H9 (cell line): ENCODE data around the gene AP3B2. TPM values are rescaled to one million over a fixed set of nuclear protein-coding genes. Genes with fewer than 3 reads are reported as not detected.

Experiments
- DNase-seq: peaks from one replicate; pipeline ENCODE4 v3.0.0-alpha.2; 2017
- H2AFZ ChIP-seq: one replicate; pipeline ENCODE4 v1.6.1; 2013; ENCODE audit warnings: mild to moderate bottlenecking, low read length, control low read depth, moderate library complexity
- H2AK5ac ChIP-seq: 2 replicates; pipeline ENCODE4 v1.6.1; 2013; ENCODE audit warnings: low read length, control low read depth, mixed read lengths; ENCODE audit not compliant: insufficient read length
- H2BK120ac ChIP-seq: one replicate; pipeline ENCODE4 v1.6.1; 2013; ENCODE audit warnings: low read depth, mild to moderate bottlenecking, low read length, control low read depth, inconsistent platforms; ENCODE audit not compliant: poor library complexity, severe bottlenecking
- H2BK12ac ChIP-seq: 2 replicates; pipeline ENCODE4 v1.6.1; 2013; ENCODE audit warnings: low read length, control low read depth, mixed read lengths, low read depth; ENCODE audit not compliant: insufficient read length
- H2BK15ac ChIP-seq: 2 replicates; pipeline ENCODE4 v1.6.1; 2013; ENCODE audit warnings: low read depth, low read length, control low read depth
- H2BK20ac ChIP-seq: one replicate; pipeline ENCODE4 v1.6.1; 2013; ENCODE audit warnings: low read depth, mild to moderate bottlenecking, low read length, control low read depth, inconsistent platforms; ENCODE audit not compliant: poor library complexity, severe bottlenecking
- H2BK5ac ChIP-seq: 2 replicates; pipeline ENCODE4 v1.6.1; 2013; ENCODE audit warnings: low read length, control low read depth, mixed read lengths; ENCODE audit not compliant: insufficient read length
- H3K14ac ChIP-seq: 2 replicates; pipeline ENCODE4 v1.6.1; 2013; ENCODE audit warnings: low read length, control low read depth; ENCODE audit not compliant: insufficient read depth
- H3K18ac ChIP-seq: 2 replicates; pipeline ENCODE4 v1.6.1; 2013; ENCODE audit warnings: low read depth, mild to moderate bottlenecking, mixed read lengths, low read length, control low read depth; ENCODE audit not compliant: insufficient read length
- H3K23ac ChIP-seq: 2 replicates; pipeline ENCODE4 v1.6.1; 2013; ENCODE audit warnings: low read length, control low read depth, mixed read lengths, low read depth; ENCODE audit not compliant: insufficient read length
- H3K23me2 ChIP-seq: 2 replicates; pipeline ENCODE4 v1.6.1; 2013; ENCODE audit warnings: low read depth, mild to moderate bottlenecking, mixed read lengths, low read length, control low read depth; ENCODE audit not compliant: insufficient read length, poor library complexity, severe bottlenecking
- H3K27ac ChIP-seq: 2 replicates; pipeline ENCODE4 v1.5.1; 2013; ENCODE audit warnings: low read length, control low read depth, mixed read lengths, low read depth; ENCODE audit not compliant: insufficient read length
- H3K27me3 ChIP-seq: 2 replicates; pipeline ENCODE4 v1.6.1; 2013; ENCODE audit warnings: low read length, control low read depth, inconsistent platforms; ENCODE audit not compliant: insufficient read depth
- H3K4ac ChIP-seq: 2 replicates; pipeline ENCODE4 v1.6.1; 2013; ENCODE audit warnings: low read depth, mild to moderate bottlenecking, control low read depth, inconsistent platforms, low read length, moderate library complexity
- H3K4me1 ChIP-seq: 2 replicates; pipeline ENCODE4 v1.6.1; 2013; ENCODE audit warnings: low read length, control low read depth, inconsistent platforms; ENCODE audit not compliant: insufficient read depth
- H3K4me2 ChIP-seq: 2 replicates; pipeline ENCODE4 v1.6.1; 2013; ENCODE audit warnings: low read length, control low read depth, mixed read lengths; ENCODE audit not compliant: insufficient read length, insufficient read depth
- H3K56ac ChIP-seq: 2 replicates; pipeline ENCODE4 v1.6.1; 2013; ENCODE audit warnings: low read depth, mild to moderate bottlenecking, mixed read lengths, low read length, control low read depth; ENCODE audit not compliant: insufficient read length
- H3K79me1 ChIP-seq: 2 replicates; pipeline ENCODE4 v1.6.1; 2013; ENCODE audit warnings: low read depth, mild to moderate bottlenecking, moderate library complexity, low read length, control low read depth, inconsistent platforms; ENCODE audit not compliant: insufficient read depth, poor library complexity, severe bottlenecking
- H3K79me2 ChIP-seq: 2 replicates; pipeline ENCODE4 v1.6.1; 2013; ENCODE audit warnings: low read length, control low read depth, inconsistent platforms; ENCODE audit not compliant: insufficient read depth
- H3K9ac ChIP-seq: 2 replicates; pipeline ENCODE4 v1.6.1; 2013; ENCODE audit warnings: low read length, control low read depth, mixed read lengths; ENCODE audit not compliant: insufficient read length; ENCODE audit errors: extremely low read depth
- H3K9me3 ChIP-seq: one replicate; pipeline ENCODE4 v1.6.1; 2013; ENCODE audit warnings: low read depth, low read length, inconsistent platforms; ENCODE audit not compliant: control insufficient read depth
- H3T11ph ChIP-seq: one replicate; pipeline ENCODE4 v1.6.1; 2013; ENCODE audit warnings: mild to moderate bottlenecking, low read length, control low read depth, inconsistent platforms
- H4K20me1 ChIP-seq: one replicate; pipeline ENCODE4 v1.6.1; 2013; ENCODE audit not compliant: control insufficient read depth, insufficient read length, insufficient read depth
- H4K5ac ChIP-seq: 2 replicates; pipeline ENCODE4 v1.6.1; 2013; ENCODE audit warnings: low read depth, mild to moderate bottlenecking, mixed read lengths, low read length, control low read depth; ENCODE audit not compliant: insufficient read length
- H4K8ac ChIP-seq: replicated peaks from 2 replicates; pipeline ENCODE4 v1.6.1; 2013; ENCODE audit warnings: low read length, control low read depth, mixed read lengths, low read depth; ENCODE audit not compliant: insufficient read length
- H4K91ac ChIP-seq: 2 replicates; pipeline ENCODE4 v1.6.1; 2013; ENCODE audit warnings: low read depth, mild to moderate bottlenecking, moderate library complexity, mixed read lengths, low read length, control low read depth; ENCODE audit not compliant: insufficient read length
- H3K27ac Mint-ChIP-seq, 3 experiments: 2 replicates in 2 of 3; 3 replicates in 1 of 3; pipeline ENCODE4 v1.8.0; 2020 to 2021; ENCODE audit warnings: mixed read lengths in 3 of 3, mild to moderate bottlenecking in 1 of 3, moderate library complexity in 1 of 3
- H3K27me3 Mint-ChIP-seq: 2 replicates; pipeline ENCODE4 v1.8.0; 2021; ENCODE audit warnings: low read depth, mild to moderate bottlenecking, moderate library complexity, mixed read lengths
- H3K36me3 Mint-ChIP-seq, 3 experiments: 2 replicates in 2 of 3; 3 replicates in 1 of 3; pipeline ENCODE4 v1.8.0; 2020 to 2021; ENCODE audit warnings: low read depth in 3 of 3, mixed read lengths in 3 of 3; ENCODE audit not compliant: insufficient read depth in 1 of 3
- H3K4me1 Mint-ChIP-seq, 2 experiments: 2 replicates each; pipeline ENCODE4 v1.8.0; 2020; ENCODE audit warnings: mixed read lengths in 2 of 2
- H3K4me3 Mint-ChIP-seq, 2 experiments: 2 replicates in 1 of 2; 3 replicates in 1 of 2; pipeline ENCODE4 v1.8.0; 2020 to 2021; ENCODE audit warnings: mild to moderate bottlenecking in 2 of 2, mixed read lengths in 2 of 2, moderate library complexity in 1 of 2
- H3K9me3 Mint-ChIP-seq, 2 experiments: 2 replicates in 1 of 2; 3 replicates in 1 of 2; pipeline ENCODE4 v1.8.0; 2020; ENCODE audit warnings: mild to moderate bottlenecking in 2 of 2, mixed read lengths in 2 of 2, moderate library complexity in 1 of 2
- WGBS: extraction: QIAGEN DNeasy Blood & Tissue Kit; methylation state at CpG from one replicate; pipeline ENCODE4 v1.1.7; 2013; ENCODE audit warnings: missing lambda C conversion rate, low lambda C conversion rate, mixed read lengths; ENCODE audit not compliant: insufficient read length; ENCODE audit errors: extremely low coverage; 5-methylcytosine and 5-hydroxymethylcytosine counted together
- total RNA-seq: library from RNA; stranded (reverse); gene quantifications from 2 replicates; pipeline ENCODE4 v1.2.1, GENCODE V29; 2021
- TF ChIP-seq, protein P1 (sequence below): fragments of 200-600 bp; sonication (generic); conservative IDR thresholded peaks from 3 replicates; pipeline ENCODE4 v1.8.0; 2021; ENCODE audit warnings: antibody characterized with exemption, mild to moderate bottlenecking

Gene AP3B2
- total RNA-seq, 1 experiment from 2014 or later: 10.6 TPM

DNA sequence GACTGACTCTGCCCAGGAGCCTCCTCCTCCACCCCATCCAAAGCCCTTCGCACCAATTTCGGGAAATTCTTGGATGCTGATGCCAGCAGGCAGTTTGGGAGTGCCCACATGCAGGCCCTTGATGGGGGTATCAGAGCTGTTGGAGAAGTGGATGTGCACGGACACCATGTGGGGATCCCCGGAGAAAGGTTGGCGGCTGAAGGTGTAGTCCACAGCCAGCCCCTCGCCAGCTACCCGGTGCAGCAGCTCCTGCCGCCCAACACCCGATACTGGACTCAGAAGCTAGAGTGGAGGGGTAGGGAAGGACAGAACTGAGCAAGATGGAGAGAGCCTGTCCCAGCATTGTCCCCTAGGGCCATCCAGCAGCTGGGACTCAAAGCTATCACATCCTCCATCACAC is 47.0 kb downstream of the AP3B2 start:
- H4K20me1 ChIP-seq: no peaks in the 10 kb centered on the region
- no peak overlapping the region for H4K5ac ChIP-seq
- no peaks in the 10 kb centered on the region for H3K9me3 ChIP-seq
- no peaks in the 10 kb centered on the region for H3K23me2 ChIP-seq
- no peak overlapping the region for H3K23ac ChIP-seq
- DNase-seq: no peak
- H3K4me3 Mint-ChIP-seq: no peak overlapping the region
- H2BK5ac ChIP-seq: no peak overlapping the region
- H3K18ac ChIP-seq: no peak overlapping the region
- no peak overlapping the region for H4K8ac ChIP-seq
- H3K56ac ChIP-seq: no peak overlapping the region
- peaks cover 4 to 5% of the 10 kb centered on the region in 2 experiments for H3K4me1 Mint-ChIP-seq
- H3K4ac ChIP-seq: no peak overlapping the region
- H3K27me3 ChIP-seq: no peaks in the 10 kb centered on the region
- H3K79me2 ChIP-seq: no peaks in the 10 kb centered on the region
- no peak overlapping the region for H3K14ac ChIP-seq
- H3K9ac ChIP-seq: no peak overlapping the region
- H2AK5ac ChIP-seq: no peak overlapping the region
- H3K27me3 Mint-ChIP-seq: peaks cover 27% of the 10 kb centered on the region
- no peak overlapping the region for H2AFZ ChIP-seq
- no peaks in the 10 kb centered on the region for H3K79me1 ChIP-seq
- H3K4me2 ChIP-seq: no peak overlapping the region
- no peak overlapping the region for H4K91ac ChIP-seq
- no peak overlapping the region for H3K27ac ChIP-seq
- WGBS: no CpG with 5 or more reads among the region's 9 CpGs
- H2BK120ac ChIP-seq: no peak overlapping the region
- no peak overlapping the region for H3T11ph ChIP-seq
- H3K9me3 Mint-ChIP-seq: no peaks in the 10 kb centered on the region
- no peaks in the 10 kb centered on the region for H3K4me1 ChIP-seq
- no peak overlapping the region for H2BK12ac ChIP-seq
- no peak overlapping the region; a peak in 1 of 7 replicates for H3K27ac Mint-ChIP-seq
- H3K36me3 Mint-ChIP-seq: no peaks in the 10 kb centered on the region; a peak in 1 of 7 replicates
- TF ChIP-seq, protein P1, sequence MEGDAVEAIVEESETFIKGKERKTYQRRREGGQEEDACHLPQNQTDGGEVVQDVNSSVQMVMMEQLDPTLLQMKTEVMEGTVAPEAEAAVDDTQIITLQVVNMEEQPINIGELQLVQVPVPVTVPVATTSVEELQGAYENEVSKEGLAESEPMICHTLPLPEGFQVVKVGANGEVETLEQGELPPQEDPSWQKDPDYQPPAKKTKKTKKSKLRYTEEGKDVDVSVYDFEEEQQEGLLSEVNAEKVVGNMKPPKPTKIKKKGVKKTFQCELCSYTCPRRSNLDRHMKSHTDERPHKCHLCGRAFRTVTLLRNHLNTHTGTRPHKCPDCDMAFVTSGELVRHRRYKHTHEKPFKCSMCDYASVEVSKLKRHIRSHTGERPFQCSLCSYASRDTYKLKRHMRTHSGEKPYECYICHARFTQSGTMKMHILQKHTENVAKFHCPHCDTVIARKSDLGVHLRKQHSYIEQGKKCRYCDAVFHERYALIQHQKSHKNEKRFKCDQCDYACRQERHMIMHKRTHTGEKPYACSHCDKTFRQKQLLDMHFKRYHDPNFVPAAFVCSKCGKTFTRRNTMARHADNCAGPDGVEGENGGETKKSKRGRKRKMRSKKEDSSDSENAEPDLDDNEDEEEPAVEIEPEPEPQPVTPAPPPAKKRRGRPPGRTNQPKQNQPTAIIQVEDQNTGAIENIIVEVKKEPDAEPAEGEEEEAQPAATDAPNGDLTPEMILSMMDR: no peak
- no peak overlapping the region for H2BK20ac ChIP-seq
- H2BK15ac ChIP-seq: no peak overlapping the region
